CD4-positive, alpha-beta T cell treated with Interleukin-21 for 1 hour (primary cell): ENCODE measurements around the gene SMAD6.
"Not testable (repeated sequence)": the region's sequence is repeated elsewhere in the genome, so short reads cannot be mapped to it uniquely, and the experiment has no call there.

ENCODE experiments used
- DNase-seq: peaks from one replicate; pipeline ENCODE4 v3.0.0-alpha.2; 2020

SMAD6 gene

DNA sequence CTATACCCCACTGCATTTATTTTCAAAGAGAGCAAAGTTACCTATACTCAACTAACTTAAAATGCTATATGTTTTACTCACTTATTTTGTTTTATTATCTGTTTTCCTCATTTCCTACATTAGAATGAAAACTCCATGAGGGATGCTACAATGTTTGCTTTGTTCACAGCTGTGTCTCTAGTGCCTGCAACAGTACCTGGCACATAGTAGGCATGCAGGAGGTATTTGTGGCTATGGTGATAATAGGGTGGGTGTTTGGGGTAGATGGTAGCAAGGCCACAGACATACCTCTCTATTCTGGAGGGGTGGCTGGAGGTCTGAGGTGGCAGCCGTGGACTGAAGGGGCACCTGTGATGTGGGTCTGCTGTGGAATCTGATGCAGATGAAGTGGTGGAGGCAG lies 24.7 kb upstream of the SMAD6 start:
- no peak for DNase-seq

- DNase-seq: no peak
Measured at GRCh38 chr15:66679061-66679656, 22.9 kb upstream of the SMAD6 start.

DNA sequence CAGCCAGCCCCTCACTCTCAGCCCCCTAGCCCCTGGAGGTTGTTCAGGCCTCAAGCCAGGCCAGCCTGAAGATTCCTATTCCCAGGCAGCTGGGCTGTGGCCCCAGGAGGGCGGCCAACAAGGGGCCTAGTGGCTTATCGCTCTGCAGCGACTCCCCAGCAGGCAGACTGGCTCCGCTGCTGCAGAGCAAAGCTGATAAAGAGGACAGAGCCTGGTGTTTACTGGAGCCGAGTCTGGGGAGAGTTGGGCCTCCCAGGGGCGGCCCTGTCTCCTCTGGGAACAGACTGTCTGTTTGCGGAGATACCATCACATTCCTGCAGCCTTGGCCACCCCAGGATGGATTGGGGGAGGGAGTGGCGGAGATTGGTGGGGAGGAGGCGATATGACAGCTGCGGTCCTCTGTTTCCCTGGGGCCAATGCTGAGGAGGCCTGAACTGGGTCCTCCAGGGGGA lies 22.4 kb upstream of the SMAD6 start:
- DNase-seq: no peak

- no peak for DNase-seq
Measured at GRCh38 chr15:66680502-66680901, 21.5 kb upstream of the SMAD6 start.

DNA sequence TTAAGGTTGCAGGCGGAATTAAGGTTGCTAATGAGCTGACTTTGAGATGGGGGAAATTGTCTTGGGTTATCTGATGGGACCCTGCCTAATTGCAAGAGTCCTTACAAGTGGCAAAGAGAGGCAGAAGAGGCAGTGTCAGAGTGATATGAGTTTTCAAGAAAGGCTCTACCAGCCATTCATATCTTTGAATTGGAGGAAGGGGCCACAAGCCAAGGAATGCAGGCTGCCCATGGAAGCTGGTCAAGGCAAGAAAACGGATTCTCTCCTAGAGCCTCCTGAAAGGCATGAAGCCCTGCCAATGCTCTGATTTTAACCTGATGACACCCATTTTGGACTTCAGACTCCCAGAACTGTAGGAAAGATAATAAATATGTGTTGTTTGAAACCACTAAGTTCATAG lies 20.6 kb upstream of the SMAD6 start:
- DNase-seq: no peak

DNA sequence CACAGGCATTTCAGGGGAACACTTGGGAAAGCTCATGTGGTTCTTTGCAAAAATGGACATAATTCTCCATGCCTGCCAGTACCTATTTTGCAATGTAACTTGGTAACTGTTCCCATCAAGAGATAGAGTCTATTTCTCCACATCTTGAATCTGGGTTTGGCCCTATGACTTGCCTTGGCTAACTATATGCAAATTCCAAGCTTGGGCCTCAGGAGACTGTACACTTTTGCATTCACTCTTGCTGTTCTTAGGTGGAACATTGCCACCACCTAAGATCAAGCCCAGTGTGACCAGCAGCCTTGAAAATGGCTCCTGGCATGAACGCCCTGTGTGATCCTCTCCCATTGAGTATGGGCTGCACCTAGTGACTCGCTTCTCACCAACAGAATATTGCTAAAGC lies 19.8 kb upstream of the SMAD6 start:
- DNase-seq: no peak

GRCh38 chr15:66682865-66683264 lies 19.2 kb upstream of the SMAD6 start:
- DNase-seq: no peak

DNA sequence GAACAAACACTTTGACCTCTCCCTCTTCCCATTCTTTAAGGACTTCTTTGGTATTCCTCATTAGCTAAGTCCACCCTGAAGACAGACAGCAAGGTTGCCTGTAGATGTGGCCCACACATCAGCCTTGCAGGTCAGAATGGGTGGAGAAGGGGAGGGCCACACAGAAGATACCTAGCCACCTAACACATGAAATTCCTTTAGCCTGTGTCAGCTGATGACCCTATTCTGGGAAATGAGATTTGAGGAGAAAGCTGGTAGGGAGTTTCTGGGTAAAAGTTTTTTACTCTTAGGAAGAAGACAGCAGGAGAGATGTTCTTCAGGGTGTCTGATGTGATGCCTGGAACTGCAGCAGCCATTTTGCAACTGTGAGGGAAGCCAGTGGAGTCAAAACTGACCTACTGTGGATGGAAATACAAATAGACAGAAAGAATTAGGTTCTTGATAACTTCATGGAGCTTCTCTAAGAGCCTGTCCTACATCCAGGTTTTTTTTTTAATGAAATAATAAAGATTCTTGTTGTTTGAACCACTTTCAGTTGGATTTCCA lies 17.8 kb upstream of the SMAD6 start:
- no peak for DNase-seq

DNA sequence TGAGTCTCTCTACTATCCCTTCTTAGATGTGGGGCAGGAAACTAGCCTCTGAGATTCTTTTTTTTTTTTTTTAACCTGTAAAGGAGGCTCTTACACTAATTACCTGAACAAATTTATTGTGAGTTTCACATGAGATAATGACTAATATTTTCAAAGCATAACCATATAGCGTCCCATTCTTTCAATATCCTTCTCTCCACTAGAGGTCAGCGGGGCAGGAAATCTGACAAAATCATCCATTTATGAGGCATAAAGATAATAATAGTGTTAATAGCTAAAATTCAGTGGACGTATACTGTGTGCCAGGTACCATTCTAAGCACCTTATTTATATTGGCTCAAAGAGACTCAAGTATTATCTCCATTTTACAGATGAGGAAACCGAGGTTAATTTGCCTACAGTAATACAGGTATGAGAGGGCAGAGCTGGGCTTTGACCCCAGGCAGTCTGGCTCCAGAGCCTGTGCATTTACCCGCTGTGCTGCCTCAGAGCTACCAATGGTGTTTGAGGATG lies 16.3 kb upstream of the SMAD6 start:
- DNase-seq: no peak

- not testable (repeated sequence) for DNase-seq
Measured at GRCh38 chr15:66690912-66691311, 11.1 kb upstream of the SMAD6 start.

GRCh38 chr15:66691727-66692126 lies 10.3 kb upstream of the SMAD6 start:
- DNase-seq: no peak

GRCh38 chr15:66692391-66692790 lies 9.6 kb upstream of the SMAD6 start:
- no peak for DNase-seq

DNA sequence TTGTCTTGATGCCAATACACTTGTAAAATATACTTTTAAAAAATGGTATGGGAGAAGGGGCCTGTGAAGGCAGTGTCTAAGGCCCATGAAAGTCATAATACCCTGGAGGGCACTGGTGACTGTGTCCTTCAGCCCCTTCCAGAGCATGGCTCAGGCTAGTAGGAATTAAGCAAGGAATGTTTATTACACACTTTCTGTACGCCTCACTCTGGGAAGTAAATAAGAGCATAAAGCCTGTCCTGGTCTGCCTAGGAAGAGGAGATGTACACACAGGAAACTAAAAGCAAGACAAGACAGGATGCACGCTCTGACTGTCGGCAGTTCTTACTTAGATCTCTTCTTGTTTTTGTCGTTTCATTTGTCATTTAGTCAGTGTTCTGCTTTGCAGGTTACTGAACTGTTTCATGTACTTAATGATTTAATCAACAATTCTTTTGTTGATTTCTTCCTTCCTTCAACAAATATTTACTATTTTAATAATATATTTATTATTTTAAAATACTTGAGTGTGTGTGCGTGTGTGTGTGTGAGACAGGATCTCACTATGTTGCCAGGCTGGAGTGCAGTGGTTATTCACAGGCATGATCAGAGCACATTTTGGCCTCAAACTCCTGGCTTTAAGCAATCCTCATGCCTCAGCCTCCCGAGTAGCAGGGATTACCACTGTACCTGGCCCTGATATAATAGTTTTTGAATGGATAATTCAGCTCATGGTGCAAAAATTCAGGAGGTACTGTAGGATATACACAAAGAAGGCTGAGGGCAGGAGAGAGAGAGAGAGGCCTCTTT lies 9.0 kb upstream of the SMAD6 start:
- no peak for DNase-seq

DNA sequence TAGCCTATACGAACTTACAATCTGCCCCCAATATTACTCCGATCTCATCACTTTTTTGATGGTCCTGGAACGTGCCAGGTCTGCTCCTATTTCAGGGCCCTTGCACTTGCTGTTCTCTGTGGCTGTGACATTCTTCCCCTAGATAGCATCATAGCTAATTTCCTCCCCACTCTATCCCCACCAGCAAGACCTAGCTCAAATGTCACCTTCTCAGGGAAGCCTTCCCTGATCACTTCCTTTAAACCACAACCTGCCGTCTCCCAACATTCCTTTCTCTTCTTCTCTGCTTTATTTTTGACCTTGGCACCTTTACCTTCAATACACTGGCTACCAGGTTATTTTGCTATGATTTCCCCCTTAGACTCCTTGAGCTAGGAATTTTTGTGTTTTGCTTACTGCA lies 5.3 kb upstream of the SMAD6 start:
- no peak for DNase-seq

DNA sequence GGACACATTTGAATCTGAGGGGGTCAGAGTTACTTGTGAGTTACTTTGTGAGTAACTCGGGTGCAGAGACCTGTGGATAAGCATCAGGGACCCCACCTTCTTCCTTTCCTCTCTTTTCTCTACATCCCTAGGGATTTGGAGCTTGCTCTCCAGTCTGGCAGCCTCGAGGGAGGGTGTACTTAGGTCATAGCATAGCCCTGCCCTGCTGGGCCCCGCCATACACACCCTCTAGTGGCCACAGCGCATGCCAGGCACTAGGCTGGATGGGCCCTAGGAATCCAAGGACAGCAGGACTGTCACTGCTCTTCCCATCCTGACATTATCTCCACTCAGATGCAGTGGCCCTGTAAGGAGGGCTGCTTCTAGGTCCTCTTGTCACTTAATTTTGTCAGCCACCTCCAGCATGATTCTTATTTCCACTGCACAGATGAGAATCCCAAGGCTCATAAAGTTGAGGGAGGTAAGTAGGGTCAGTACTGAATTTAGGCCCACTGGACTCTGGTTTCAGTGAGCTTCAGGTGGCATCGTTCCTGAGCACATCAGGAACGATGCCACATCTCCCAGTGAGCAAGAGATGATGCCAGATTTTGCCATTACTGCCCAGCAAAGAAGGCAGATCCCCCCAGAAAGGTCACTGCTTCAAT lies 3.6 kb upstream of the SMAD6 start:
- no peak for DNase-seq

GRCh38 chr15:66698971-66699370 lies 3.1 kb upstream of the SMAD6 start:
- DNase-seq: no peak

GRCh38 chr15:66700412-66700801 lies 1.6 kb upstream of the SMAD6 start:
- DNase-seq: peak; percentile 7

GRCh38 chr15:66700802-66701421 lies 1.1 kb upstream of the SMAD6 start:
- DNase-seq: peak; percentile 87

DNA sequence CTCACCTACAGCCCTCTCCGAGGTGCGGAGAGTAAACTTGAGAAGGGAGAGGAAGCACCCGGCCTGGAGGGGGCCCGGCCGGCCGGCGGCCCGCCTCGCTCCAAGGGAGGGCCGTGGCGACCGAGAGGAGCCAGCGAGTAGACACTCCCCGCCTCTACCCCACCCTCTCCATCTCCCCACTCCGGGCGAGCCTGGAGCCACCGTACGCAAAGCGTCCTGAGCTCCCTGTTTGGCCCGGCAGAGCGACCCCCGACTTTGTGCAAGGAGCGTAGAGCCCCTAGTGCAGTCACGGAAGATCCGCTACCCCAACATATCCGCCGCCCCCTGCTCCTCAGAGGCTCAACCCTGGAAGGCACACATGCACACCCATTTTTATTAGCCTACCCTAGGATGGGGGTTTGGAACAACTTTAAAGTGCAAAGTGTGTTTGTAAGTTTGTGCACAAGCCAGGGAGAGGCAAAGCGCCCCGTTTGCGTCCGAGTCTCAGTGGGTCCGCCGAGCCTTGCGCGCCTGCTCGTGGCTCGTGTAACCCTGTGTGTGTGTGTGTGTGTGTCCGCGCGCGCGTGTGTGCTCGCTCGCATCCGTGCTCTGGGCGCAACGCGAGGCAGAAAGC lies 508 bp upstream of the SMAD6 start:
- no peak for DNase-seq

DNA sequence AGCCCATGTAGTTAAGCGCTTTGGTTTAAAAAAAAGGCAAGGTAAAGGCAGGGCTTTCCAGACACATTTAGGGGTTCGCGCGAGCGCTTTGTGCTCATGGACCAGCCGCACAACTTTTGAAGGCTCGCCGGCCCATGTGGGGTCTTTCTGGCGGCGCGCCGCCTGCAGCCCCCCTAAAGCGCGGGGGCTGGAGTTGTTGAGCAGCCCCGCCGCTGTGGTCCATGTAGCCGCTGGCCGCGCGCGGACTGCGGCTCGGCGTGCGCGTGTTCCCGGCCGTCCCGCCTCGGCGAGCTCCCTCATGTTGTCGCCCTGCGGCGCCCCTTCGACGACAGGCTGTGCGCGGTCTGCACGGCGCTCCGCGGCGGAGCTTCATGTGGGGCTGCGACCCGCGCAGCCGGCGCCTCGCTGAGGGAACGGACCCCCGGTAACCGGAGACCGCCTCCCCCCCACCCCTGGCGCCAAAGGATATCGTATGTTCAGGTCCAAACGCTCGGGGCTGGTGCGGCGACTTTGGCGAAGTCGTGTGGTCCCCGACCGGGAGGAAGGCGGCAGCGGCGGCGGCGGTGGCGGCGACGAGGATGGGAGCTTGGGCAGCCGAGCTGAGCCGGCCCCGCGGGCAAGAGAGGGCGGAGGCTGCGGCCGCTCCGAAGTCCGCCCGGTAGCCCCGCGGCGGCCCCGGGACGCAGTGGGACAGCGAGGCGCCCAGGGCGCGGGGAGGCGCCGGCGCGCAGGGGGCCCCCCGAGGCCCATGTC lies 927 bp downstream of the SMAD6 start:
- DNase-seq: no peak

- no peak for DNase-seq
Measured at GRCh38 chr15:66703540-66703941, 1.5 kb downstream of the SMAD6 start.
